ENCODE results near the gene IMMT. TPM values are rescaled to one million over a fixed set of nuclear protein-coding genes. Genes with fewer than 3 reads are reported as not detected.
A peak's percentile ranks its signal among the peaks of the same experiment; 100 is the strongest.

Gene IMMT
- total RNA-seq, 1 experiment from 2014 or later, result 112 TPM

GRCh38 chr2:86240251-86240650 lies 45.0 kb upstream of the IMMT start:
- Histone ChIP-seq H3K23ac (ENCODE audit: insufficient read length, low read depth, low read length) (no peak overlapping the region), H4K91ac (ENCODE audit: insufficient read length, low read depth, low read length) (no peak overlapping the region), H3K23me2 (ENCODE audit: insufficient read length, low read depth, low read length, poor library complexity, severe bottlenecking) (no peaks in the 10 kb centered on the region), H2BK20ac (ENCODE audit: low read depth, low read length, poor library complexity, severe bottlenecking) (no peak overlapping the region), H3K4me2 (ENCODE audit: insufficient read depth, insufficient read length, low read length) (no peak overlapping the region), H2BK5ac (ENCODE audit: insufficient read length, low read length) (no peak overlapping the region), H2AK5ac (ENCODE audit: insufficient read length, low read length) (no peak overlapping the region), H3K9ac (ENCODE audit: extremely low read depth, insufficient read length, low read length) (no peak overlapping the region), H3K9me3 (ENCODE audit: control insufficient read depth, low read depth, low read length) (no peaks in the 10 kb centered on the region), H3K27me3 (ENCODE audit: insufficient read depth, low read length) (no peaks in the 10 kb centered on the region), H3K27ac (ENCODE audit: insufficient read length, low read depth, low read length) (no peak overlapping the region), H4K8ac (replicated peaks; ENCODE audit: insufficient read length, low read depth, low read length) (no peak overlapping the region), H2BK12ac (ENCODE audit: insufficient read length, low read depth, low read length) (no peak overlapping the region), H3K14ac (ENCODE audit: insufficient read depth, low read length) (no peak overlapping the region), H3K18ac (ENCODE audit: insufficient read length, low read depth, low read length) (no peak overlapping the region), H3K4me1 (ENCODE audit: insufficient read depth, low read length) (no peaks in the 10 kb centered on the region), H4K20me1 (ENCODE audit: control insufficient read depth, insufficient read depth, insufficient read length) (no peaks in the 10 kb centered on the region), H3K79me1 (ENCODE audit: insufficient read depth, low read depth, low read length, poor library complexity, severe bottlenecking) (no peaks in the 10 kb centered on the region), H2BK15ac (ENCODE audit: low read depth, low read length) (no peak overlapping the region), H3K4ac (ENCODE audit: low read depth, low read length) (no peak overlapping the region), H2BK120ac (ENCODE audit: low read depth, low read length, poor library complexity, severe bottlenecking) (no peak overlapping the region), H2AFZ (ENCODE audit: low read length) (no peak overlapping the region), H3K79me2 (ENCODE audit: insufficient read depth, low read length) (no peaks in the 10 kb centered on the region), H3T11ph (ENCODE audit: low read length) (no peak overlapping the region), H4K5ac (ENCODE audit: insufficient read length, low read depth, low read length) (no peak overlapping the region), H3K56ac (ENCODE audit: insufficient read length, low read depth, low read length) (no peak overlapping the region)
- H3K27ac Mint-ChIP-seq, result peak overlapping the region in 1 of 3 experiments; percentile 40; a peak in 1 of 7 replicates
- no peak for TF ChIP-seq CTCF (conservative IDR thresholded peaks at IDR 0.05)
- H3K9me3 Mint-ChIP-seq, result peaks cover 0 to 5% of the 10 kb centered on the region in 2 experiments; a peak in 2 of 5 replicates
- H3K4me3 Mint-ChIP-seq, result no peak overlapping the region
- H3K4me1 Mint-ChIP-seq, result peaks cover 0 to 4% of the 10 kb centered on the region in 2 experiments; a peak in 2 of 4 replicates
- no CpG with 5 or more reads among the region's 14 CpGs for WGBS (ENCODE audit: extremely low coverage, insufficient read length, low lambda C conversion rate)
- no peaks in the 10 kb centered on the region; a peak in 1 of 7 replicates for H3K36me3 Mint-ChIP-seq (ENCODE audit: insufficient read depth in 1 of 3, low read depth in 3 of 3)
- DNase-seq, result no peak
- H3K27me3 Mint-ChIP-seq (ENCODE audit: low read depth), result peaks cover 13% of the 10 kb centered on the region

Data from H9 (cell line).